T-helper 2 cell treated with Interferon-gamma antibody and Interleukin-4, amounts not matched to agents 100 ng/mL and 5 ng/mL, for 36 hours (primary cell): ENCODE data around the gene TMEM176A. TPM values are rescaled to one million over a fixed set of nuclear protein-coding genes. Genes with fewer than 3 reads are reported as not detected.

Source experiments
- intact Hi-C: fragments of 100-400 bp; cut with micrococcal nuclease; formaldehyde crosslinking; loops from one replicate; pipeline ENCODE4 v1.15.1; 2023
- total RNA-seq: library from RNA; stranded (reverse); gene quantifications from 2 replicates; pipeline ENCODE4 v1.2.3, GENCODE V29; 2022

TMEM176A gene, protein sequence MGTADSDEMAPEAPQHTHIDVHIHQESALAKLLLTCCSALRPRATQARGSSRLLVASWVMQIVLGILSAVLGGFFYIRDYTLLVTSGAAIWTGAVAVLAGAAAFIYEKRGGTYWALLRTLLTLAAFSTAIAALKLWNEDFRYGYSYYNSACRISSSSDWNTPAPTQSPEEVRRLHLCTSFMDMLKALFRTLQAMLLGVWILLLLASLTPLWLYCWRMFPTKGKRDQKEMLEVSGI
- total RNA-seq = not detected in 2 replicates

DNA sequence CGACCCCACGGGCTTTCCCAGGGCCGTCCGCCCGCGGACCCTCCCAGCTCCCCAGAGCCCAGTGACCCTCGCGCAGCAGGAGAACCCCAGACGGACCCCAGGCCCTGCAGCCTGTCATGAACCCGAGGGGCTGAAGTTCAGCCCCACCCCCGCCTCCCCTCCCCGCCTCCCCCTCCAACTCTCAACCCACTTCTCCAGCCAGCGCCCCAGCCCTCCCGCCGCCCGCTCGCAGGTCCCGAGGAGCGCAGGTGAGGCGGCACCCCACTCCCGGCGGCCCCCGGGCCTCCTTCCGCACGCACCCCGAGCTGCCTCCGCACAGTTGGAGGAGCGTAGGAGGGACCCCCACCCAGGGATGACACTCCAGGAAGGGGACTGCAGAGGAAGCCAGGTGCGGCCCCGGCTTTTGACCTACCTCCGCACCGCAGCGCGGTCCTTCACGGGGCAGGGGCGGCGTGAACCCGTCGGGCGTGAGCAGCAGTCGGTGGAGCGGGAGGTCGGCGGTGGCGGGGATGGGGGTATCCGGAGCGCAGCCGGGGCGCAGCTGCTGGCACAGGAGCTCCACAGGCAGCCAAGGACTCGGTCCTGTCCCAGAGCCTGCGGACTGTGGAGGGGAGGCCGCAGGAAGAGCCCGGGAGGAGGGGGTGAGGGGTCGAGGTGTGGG is at the start of gene TMEM176A:
TMEM176A (plus strand) TSS at position 189 of the 661 bp plus-strand sequence. CDS start 782 bp downstream, outside the sequence.
- intact Hi-C loops = no loop called here

DNA sequence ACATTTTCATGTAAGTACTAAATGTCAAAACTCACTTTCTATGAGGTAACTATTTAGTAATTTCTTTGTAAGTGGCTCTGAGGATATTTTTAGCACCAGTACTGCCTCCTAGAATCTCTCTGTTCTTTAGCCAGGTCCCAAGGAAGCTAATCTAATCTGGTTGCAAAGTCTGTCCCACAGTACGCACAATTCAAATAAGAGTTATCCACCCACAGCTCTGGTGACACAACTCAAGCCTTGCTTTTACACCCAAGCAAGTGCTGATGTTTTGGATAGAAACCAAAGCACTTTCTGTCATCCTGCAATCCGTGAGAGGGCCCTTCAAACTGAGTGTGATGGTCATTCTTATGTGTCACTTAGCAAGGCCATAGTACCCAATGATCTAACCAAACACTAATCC is 48.9 kb upstream of the TMEM176A start:
- intact Hi-C loops = no loop called here

DNA sequence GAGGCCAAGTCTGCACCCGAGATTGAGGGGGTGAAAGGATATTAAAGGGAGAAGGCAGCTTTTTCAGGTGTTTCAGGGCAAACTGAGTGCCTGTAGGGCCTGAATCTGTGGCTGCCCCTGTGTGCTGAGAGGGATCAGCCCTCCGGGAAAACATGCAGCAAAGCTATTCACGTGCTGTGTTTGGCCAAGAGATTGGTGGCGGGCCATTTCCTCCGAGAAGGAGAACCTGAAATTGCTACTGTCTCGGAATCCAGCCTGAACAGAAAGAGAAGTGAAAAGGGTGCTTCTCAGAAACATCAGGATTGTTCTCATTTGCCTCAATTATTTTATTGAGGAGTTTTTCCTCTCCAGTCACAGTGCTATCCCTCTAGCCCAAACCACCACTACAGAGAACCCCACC is 47.3 kb upstream of the TMEM176A start:
- intact Hi-C loops = no loop called here

DNA sequence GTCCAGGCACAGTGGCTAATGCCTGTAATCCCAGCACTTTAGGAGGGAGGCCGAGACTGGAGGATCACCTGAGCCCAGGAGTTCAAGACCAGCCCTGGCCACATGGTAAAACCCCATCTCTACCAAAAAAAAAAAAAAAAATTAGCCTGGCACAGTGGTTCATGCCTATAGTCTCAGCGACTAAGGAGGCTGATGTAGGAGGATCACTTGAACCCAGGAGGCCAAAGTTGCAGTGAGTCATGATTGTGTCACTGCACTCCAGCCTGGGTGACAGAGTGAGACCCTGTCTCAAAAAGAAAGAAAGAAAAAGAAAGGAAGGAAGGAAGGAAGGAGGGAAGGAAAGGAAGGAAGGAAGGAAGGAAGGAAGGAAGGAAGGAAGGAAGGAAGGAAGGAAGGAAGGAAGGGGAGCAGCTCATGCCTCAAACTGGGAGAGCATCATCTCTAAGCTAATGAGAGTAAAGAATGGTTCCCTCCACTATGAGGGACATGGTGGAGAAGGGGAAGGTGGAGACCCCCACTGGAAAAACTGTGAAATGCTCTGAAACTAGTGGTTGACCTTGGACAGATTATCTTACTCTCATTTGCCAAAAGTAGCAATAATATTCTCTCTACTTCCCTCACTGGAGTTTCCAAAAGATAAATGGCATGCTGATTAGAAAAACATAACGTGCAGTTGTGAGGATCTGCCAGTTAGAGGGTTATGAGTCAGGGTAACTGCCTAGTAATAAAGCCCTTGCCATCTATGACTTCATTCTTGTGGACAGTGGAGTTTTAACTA is 46.6 kb upstream of the TMEM176A start:
- intact Hi-C loops = loop anchor here (2.0 kb wide), 2 partner anchors 67 to 85 kb away; no protein-coding TSS in a partner anchor

DNA sequence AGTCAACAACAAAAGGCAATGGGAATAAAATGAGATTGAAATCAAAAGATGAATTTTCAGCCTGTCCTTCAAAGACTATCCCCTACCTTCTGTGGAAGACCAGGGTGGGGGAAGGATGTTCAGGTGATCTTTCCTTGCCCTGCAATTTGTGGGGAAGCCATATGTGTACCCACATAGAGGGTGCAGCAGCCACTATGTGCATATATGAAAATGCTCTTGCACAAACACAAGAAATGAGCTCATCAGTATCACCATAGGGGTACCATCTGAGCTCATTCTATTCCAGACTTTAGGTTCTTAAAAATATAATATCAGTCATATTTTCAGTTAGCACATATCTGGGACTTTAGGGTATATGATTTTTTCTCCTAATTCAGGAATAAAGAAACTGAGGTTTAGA is 45.6 kb upstream of the TMEM176A start:
- intact Hi-C loops = loop anchor here (1.0 to 5.0 kb wide), 7 partner anchors 16 to 307 kb away; partner anchors contain the start of gene GIMAP1

DNA sequence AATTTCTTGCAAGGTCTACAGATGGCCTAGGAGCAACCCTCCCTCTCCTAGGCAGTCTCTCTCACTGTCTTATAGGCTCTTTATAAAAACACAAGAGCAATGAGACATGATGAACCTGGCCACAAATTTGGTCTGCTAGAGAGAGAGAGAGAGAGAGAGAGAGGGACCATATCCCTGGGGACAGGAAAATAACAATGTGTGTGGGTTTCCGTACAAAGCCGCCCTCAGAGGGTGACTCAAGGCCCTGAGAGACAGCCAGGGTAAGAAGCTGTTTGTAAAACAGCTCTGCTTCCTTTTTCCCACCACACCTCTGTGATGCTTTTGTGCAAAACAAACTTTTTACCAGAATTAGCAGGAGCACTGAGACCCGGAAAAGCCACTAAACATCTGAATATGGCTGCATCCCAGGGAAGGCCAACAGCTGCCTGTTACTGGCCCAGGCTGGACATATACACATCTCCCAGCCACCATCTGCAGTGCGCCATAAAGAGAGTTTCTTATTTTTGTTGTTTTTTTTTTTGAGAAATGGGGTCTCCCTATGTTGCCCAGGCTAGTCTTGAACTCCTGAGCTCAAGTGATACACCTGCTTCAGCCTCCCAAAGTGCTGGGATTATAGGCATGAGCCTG is 45.0 kb upstream of the TMEM176A start:
- intact Hi-C loops = loop anchor here (1.0 to 5.0 kb wide), 9 partner anchors 16 to 399 kb away; partner anchors contain the start of genes GIMAP1 and GIMAP6

DNA sequence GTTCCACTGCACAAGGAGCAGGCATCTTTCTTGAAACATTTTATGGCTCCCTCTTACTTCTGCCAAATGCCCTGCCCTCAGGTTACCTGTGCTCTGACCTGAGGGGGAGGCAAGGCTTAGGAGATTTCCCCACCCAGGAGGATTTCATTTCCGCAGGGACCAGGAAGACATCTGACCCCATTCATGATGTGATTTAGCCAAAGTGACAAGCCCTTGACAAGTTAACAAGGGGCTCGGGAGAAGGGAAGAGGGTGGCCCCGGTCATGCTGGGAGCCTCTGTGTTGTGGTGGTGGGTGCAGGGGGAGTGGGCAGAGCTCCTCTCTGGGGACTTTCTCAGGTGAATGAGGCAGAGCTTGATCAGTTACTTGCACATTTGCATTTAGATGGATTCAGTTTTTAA is 44.4 kb upstream of the TMEM176A start:
- intact Hi-C loops = loop anchor here (1.0 to 5.0 kb wide), 3 partner anchors 39 to 399 kb away; partner anchors contain the start of genes GIMAP1 and GIMAP6

DNA sequence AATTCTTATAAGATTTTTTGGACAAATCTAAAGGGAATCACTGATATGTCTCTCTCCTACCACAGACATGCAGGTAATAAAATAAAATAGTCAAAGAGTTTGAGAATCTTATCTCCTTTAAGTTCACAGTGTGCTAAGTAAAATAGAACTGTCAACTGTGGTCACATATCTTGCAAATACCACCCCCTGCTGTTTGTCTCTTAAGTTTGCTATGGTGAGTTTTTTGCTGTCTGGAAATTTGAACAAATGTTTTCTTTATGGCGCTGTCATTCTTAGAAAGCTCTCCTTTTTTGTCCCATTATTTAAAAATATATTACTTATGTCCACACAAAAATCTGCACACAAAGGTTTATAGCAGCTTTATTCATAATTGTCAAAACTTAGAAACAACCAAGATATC is 43.7 kb upstream of the TMEM176A start:
- intact Hi-C loops = loop anchor here (1.0 to 5.0 kb wide), 3 partner anchors 40 to 400 kb away; partner anchors contain the start of genes GIMAP1 and GIMAP6

DNA sequence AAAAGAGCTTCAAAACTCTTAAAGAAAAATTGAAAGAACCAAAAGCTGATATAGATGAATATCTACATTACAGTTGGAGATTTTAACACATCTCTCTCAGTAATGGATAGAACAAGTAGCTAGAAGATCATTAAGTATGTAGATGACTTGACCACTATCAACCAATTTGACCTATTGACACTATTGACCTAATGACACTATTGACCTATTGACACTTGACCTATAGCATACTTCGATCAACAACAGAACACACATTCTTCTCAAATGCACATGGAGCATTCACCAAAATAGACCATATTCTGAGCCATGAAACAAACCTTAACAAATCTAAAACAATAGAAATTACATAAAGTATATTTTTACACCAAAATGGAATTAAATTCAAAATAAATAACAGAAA is 41.1 kb upstream of the TMEM176A start:
- intact Hi-C loops = loop anchor here (5.0 kb wide), 1 partner anchor 42 kb away; the partner anchor contains the start of gene GIMAP1

DNA sequence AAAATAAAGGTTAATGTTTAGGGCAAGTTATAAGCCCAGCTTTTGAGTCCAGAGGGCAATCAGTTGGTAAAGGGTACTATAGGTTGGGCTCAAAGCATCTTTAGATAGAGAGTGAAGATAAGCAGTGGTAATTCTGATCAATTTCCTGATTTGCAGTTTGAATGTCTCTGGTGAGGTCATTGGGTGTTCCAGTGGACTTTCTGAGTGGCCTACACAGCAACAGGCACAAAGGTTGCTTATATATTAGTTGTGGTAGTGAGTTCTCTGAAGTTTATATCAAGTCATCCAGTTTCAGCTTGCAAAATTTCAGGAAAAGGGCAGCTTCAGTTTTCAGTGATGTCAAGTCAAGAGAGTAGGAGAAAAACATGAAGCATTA is 34.2 kb upstream of the TMEM176A start:
- intact Hi-C loops = no loop called here

DNA sequence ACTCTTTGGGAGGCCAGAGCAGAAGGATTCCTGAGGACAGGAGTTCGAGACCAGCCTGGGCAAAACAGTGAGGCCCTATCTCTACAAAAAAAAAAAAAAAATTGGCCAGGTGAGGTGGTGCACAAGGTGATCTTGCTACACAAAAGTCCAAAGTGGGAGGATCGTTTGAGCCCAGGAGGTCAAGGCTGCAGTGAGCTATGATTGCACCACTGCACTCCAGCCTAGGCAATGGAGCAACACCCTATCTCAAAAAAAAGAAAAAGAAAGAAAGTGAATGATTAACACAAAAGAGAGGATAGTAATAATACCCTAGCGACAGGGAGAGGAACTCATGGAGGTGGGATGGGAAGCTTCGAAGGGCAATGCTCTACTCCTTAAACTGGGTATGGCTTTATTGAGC is 30.8 kb upstream of the TMEM176A start:
- intact Hi-C loops = loop anchor here (10.0 kb wide), 1 partner anchor 215 kb away; no protein-coding TSS in a partner anchor

DNA sequence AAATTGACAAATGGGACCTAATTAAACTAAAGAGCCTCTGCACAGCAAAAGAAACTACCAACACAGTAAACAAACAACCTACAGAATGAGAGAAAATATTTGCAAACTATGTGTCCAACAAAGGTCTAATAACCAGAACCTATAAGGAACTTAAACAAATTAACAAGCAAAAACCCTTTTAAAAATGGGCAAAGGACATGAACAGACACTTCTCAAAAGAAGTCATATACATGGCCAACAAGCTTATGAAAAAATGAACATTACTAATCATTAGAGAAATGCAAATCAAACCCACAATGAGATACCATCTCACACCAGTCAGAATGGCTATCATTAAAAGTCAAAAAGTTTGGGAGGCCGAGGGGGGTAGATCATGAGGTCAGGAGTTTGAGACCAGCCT is 26.4 kb upstream of the TMEM176A start:
- intact Hi-C loops = loop anchor here (10.0 kb wide), 1 partner anchor 211 kb away; no protein-coding TSS in a partner anchor

DNA sequence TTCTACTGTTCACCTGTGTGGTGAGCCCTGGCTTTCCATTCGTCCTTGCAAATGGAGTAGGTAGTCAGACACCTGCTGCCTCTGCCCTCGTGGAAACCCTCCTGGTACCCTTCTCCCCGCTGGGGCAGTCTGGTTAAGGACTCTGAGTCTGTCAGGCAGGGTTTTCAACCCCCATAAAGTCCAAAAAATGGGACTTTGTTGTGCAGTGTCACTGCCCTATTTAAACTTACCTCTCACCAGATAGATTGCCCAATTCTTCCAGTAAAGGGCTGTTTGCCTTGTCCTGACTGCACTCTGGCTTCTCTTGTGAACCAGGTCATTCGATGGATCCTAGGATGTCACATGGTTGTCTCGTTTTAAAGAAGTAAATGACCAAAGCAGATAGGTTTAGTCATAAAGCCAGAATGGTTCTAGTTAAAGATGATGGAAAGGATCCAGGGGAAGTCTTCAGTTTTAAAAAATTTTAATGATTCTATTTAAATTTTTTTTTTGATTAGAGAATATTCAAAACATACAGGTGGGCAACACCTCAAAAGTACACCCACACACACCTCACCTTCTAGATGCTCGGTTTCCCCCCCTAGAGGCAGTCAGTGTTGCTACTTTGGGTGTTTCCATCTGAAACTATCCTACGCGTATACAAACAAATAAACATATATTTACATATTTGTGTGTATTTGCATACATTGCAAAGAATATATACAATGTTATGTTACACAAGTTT is 22.4 kb upstream of the TMEM176A start:
- intact Hi-C loops = loop anchor here (10.0 kb wide), 1 partner anchor 207 kb away; no protein-coding TSS in a partner anchor

DNA sequence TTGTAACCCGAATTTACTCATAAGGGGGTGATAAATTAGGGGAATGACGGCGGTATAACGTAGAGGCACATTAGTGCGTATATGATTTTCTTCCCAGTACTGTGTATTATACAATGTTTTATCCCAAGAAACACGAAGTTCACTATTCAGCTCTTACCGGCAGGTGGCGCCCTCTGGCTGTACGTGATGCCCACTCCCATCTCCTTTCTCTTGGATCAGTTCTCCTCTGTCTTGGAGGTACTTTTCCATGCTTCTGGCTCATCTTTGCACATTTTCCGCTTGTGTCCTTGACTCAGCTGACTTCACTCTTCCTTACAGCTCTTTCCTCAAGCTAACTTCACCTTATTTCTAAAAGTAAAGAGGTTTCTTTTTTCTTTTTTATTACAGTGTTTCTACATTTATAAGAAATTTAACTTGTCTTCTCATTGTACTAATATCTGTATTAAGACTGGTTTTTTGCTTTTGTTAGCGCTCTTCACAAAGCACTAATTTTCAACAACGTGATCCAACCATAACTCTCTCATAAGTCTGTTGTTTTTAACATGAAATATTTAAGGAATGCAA is 21.7 kb upstream of the TMEM176A start:
- intact Hi-C loops = loop anchor here (10.0 kb wide), 1 partner anchor 206 kb away; no protein-coding TSS in a partner anchor

DNA sequence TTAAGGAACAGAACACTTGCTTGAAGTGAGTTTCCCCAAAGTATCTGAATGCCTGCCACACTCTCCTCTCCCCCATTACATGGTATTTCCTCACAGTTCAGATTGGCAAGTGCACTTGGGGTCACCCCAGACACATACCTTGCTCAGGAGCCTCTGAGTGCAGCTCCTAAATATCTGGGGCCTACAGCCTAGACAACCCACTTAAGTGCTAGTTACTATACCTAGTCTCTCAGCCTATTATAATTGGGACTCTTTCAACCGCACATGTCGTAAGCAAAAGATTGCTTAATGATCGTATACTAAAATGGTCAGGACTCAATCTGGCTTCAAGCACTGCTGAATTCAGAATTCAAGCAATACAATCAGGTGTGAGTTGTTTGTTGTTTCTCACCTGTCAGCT is 20.3 kb upstream of the TMEM176A start:
- intact Hi-C loops = no loop called here

DNA sequence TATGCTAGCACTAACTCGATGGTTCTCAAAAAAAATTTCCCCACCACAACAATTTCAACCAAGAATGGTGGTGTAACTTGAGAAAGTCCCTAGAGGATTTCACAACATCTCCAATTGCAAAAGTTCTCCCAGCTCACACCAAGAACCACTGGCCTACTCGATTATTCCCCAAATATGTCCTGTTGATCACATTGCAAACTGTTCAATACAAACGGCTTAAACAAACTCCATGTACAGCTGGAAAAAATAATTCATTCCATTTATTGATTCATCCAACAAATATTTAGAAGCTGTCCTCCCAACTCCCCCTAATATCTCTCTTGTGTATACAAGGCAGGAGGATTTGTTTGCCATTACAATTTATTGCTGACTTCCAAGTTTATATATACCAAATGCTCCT is 19.5 kb upstream of the TMEM176A start:
- intact Hi-C loops = no loop called here

DNA sequence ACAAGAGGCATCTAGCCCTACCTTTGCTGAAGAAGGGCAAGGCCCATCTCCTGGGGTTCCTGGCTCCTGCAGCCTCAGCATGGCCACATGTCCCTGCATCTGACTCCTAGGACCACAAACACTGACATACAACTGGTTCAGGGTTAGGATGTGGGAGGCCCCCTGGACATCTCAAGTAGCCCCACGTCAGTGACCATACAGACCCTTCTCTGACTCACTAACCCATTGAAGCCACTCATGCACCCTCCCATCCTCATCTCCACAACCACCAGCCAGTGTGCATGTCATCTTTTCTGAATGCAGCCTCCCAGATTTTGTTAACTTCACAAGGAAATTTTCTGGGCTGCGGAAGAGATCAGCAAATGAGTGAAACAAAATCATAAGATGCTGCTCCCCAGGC is 18.6 kb upstream of the TMEM176A start:
- intact Hi-C loops = no loop called here

DNA sequence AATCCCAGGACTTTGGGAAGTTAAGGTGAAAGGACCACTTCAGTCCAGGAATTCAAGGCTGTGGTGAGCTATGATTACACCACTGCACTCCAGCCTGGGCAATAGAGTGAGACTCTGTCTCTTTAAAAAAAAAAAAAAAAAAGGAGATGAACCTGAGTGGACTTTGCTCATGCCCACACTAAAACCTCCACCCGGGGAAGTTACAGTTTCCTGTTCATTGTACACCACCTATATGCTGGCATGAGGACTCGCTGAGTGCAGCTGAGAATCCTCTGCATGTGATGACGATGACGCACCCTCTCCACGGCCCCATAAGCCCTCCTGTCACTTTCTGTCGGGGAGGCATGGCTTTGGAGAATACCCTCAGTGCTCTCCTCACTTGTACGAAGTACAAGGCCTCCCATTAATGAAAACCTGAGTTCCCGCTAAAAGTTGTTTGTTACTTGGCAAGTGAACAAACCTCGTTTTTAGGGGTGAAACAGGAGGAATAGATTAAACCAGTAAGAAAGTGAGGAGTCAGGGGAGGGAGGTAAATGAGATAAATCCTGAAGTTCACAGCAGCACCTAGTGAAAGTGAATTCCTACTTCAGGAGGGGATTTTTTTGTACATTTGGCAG is 16.3 kb upstream of the TMEM176A start:
- intact Hi-C loops = no loop called here

DNA sequence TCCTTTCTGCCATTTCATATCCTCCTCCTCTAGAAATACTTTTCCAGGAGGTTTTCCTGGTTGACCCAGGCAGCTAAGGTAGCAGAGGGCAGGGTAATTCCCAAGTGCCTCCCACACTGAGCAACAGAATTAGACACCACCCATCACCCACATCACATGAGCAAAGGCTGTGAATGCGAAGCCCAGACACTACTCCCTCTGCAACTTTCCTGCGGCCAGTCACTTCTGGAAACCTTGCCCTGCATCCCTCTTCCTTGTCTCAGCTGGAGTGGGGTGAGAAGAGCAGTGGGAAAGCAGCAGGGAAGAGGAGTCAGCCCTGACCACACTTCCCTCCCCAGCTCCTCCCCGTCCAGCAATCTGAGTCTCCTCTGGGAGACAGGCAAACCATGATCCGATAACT is 15.6 kb upstream of the TMEM176A start:
- intact Hi-C loops = no loop called here
